Gastroesophageal sphincter (tissue), 3 donors: ENCODE results near the gene MKI67.

ENCODE experiments used
- EP300 ChIP-seq: sonication (generic); formaldehyde crosslinking; IDR thresholded peaks from one replicate; pipeline ENCODE4 v1.6.1; 2017; ENCODE audit warnings: antibody characterized with exemption, mild to moderate bottlenecking
- POLR2A ChIP-seq, 2 donors: fragments of 450-650 bp; IDR thresholded peaks; one replicate each; pipeline ENCODE4 v1.6.1; 2017; ENCODE audit warnings: antibody characterized with exemption in 2 of 2, mild to moderate bottlenecking in 2 of 2, moderate library complexity in 1 of 2
- TF ChIP-seq, protein P1 (sequence below), 4 experiments: fragments of 200-600 bp in 2 of 4; fragments of 450-650 bp in 2 of 4; sonication (generic) in 1 of 4; IDR thresholded peaks; one replicate each; pipeline ENCODE4 v1.5.1; 2017 to 2019; ENCODE audit warnings: antibody characterized with exemption in 4 of 4, mild to moderate bottlenecking in 2 of 4, moderate library complexity in 2 of 4

- TF ChIP-seq EP300 (no peak), POLR2A (IDR thresholded peaks at IDR 0.05) (no peak)
- TF ChIP-seq, protein P1, sequence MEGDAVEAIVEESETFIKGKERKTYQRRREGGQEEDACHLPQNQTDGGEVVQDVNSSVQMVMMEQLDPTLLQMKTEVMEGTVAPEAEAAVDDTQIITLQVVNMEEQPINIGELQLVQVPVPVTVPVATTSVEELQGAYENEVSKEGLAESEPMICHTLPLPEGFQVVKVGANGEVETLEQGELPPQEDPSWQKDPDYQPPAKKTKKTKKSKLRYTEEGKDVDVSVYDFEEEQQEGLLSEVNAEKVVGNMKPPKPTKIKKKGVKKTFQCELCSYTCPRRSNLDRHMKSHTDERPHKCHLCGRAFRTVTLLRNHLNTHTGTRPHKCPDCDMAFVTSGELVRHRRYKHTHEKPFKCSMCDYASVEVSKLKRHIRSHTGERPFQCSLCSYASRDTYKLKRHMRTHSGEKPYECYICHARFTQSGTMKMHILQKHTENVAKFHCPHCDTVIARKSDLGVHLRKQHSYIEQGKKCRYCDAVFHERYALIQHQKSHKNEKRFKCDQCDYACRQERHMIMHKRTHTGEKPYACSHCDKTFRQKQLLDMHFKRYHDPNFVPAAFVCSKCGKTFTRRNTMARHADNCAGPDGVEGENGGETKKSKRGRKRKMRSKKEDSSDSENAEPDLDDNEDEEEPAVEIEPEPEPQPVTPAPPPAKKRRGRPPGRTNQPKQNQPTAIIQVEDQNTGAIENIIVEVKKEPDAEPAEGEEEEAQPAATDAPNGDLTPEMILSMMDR (IDR thresholded peaks at IDR 0.05), result no peak
Observed at GRCh38 chr10:128054163-128054970, 71.9 kb downstream of the MKI67 start.
